ENCODE results near the gene SYNGR1. TPM values are rescaled to one million over a fixed set of nuclear protein-coding genes. Genes with fewer than 3 reads are reported as not detected.

SYNGR1 gene
- total RNA-seq, 2 experiments from 2014 or later: 2.4 to 3.8 TPM

GRCh38 chr22:39350757-39351688, 1.2 kb downstream of the SYNGR1 start:
- Mint-ChIP-seq H3K9me3 (no peaks in the 10 kb centered on the region), H3K4me1 (ENCODE audit: low read depth) (peaks cover 11% of the 10 kb centered on the region), H3K36me3 (ENCODE audit: low read depth) (no peaks in the 10 kb centered on the region), H3K4me3 (peak overlapping the region; percentile 61), H3K27me3 (peaks cover 10% of the 10 kb centered on the region), H3K27ac (no peak overlapping the region)
- no peak for DNase-seq
- POLR2A ChIA-PET: interaction anchor here (1.0 to 1.4 kb wide), 3 partner anchors 32 to 170 kb away, joined by 3 to 7 read pairs (median 4); partner anchors contain the start of gene RPL3
- TF ChIP-seq, protein P1, sequence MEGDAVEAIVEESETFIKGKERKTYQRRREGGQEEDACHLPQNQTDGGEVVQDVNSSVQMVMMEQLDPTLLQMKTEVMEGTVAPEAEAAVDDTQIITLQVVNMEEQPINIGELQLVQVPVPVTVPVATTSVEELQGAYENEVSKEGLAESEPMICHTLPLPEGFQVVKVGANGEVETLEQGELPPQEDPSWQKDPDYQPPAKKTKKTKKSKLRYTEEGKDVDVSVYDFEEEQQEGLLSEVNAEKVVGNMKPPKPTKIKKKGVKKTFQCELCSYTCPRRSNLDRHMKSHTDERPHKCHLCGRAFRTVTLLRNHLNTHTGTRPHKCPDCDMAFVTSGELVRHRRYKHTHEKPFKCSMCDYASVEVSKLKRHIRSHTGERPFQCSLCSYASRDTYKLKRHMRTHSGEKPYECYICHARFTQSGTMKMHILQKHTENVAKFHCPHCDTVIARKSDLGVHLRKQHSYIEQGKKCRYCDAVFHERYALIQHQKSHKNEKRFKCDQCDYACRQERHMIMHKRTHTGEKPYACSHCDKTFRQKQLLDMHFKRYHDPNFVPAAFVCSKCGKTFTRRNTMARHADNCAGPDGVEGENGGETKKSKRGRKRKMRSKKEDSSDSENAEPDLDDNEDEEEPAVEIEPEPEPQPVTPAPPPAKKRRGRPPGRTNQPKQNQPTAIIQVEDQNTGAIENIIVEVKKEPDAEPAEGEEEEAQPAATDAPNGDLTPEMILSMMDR (IDR thresholded peaks at IDR 0.05): no peak
- CTCF ChIA-PET: interaction anchor here (1.0 to 1.3 kb wide), 2 partner anchors 33 to 145 kb away, joined by 3 to 4 read pairs; no protein-coding TSS in a partner anchor
- intact Hi-C loops (cut with micrococcal nuclease): no loop called here
- no peak for ATAC-seq

DNA sequence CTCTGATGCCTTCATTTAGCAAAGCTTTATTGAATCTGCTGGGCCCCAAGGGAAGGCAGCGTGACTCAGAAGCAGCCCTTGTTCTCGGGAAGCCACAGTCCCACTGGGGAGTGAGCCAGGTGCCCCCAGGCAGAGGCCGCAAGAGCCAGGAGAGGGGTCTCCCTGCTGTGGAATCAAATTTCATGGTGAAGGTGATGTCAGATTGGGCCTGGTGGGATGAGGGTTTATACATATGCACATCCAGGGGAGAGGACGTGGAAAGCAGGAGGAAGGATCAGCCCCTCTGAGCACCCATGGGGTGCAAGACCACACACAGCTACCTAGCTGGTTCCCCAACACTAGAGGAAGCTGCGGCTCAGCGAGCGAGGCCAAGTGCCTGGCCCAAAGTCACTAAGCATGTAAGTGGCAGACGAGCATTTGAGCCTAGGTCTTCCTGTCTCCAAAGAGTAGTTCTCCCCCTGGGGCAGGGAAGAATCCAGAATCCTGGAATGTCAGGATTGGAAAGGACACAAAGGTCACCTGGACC, 2.0 kb downstream of the SYNGR1 start:
- ATAC-seq (no peak), DNase-seq (peak; percentile 10)
- intact Hi-C loops (cut with micrococcal nuclease): no loop called here
- no peak overlapping the region for H3K4me3 Mint-ChIP-seq
- POLR2A ChIA-PET: interaction anchor here (1.0 to 1.4 kb wide), 3 partner anchors 33 to 169 kb away, joined by 3 to 7 read pairs (median 4); partner anchors contain the start of gene RPL3
- no peak overlapping the region for H3K27ac Mint-ChIP-seq
- CTCF ChIA-PET: interaction anchor here (1.0 to 4.5 kb wide), 3 partner anchors 8 to 34 kb away, joined by 3 to 13 read pairs (median 5); no protein-coding TSS in a partner anchor
- peaks cover 8% of the 10 kb centered on the region for H3K27me3 Mint-ChIP-seq
- peaks cover 11% of the 10 kb centered on the region for H3K4me1 Mint-ChIP-seq (ENCODE audit: low read depth)
- TF ChIP-seq, protein P1 (IDR thresholded peaks at IDR 0.05): no peak
- no peaks in the 10 kb centered on the region for H3K36me3 Mint-ChIP-seq (ENCODE audit: low read depth)
- no peaks in the 10 kb centered on the region for H3K9me3 Mint-ChIP-seq

DNA sequence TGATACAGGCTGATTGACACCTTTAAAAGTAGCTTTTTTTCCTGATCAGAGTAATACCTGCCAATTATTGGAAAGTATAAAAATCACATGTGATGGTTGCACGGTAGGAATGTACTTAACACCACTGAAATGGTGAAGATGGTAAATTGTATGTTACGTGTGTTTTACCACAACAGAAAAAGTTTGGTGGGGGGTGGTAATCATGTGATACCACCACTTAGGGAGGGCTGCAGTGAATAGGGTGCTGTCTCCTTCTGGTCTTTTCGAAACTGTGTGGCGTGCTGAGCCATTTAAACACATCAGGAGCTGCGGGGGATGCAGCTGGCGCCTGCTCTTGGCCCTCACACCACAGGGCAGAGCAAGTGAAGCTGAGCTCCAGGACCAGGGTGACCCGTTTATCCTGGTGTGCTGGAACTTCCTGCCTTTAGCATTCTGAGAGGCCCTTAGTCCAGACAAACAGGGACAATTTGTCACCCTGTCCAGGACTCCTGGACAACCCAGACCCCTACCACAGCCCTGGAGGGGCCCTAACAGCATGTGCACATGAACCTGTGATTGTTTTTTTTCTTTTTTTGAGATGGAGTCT, 2.6 kb downstream of the SYNGR1 start:
- DNase-seq: no peak
- ATAC-seq: no peak
- H3K27ac Mint-ChIP-seq: no peak overlapping the region
- H3K4me3 Mint-ChIP-seq: no peak overlapping the region
- ChIA-PET POLR2A (interaction anchor here (1.0 to 1.6 kb wide), 2 partner anchors 33 to 167 kb away, joined by 3 to 10 read pairs; partner anchors contain the start of gene RPL3), CTCF (interaction anchor here (1.0 to 4.5 kb wide), 3 partner anchors 8 to 35 kb away, joined by 3 to 13 read pairs (median 5); no protein-coding TSS in a partner anchor)
- peaks cover 8% of the 10 kb centered on the region for H3K27me3 Mint-ChIP-seq
- no peaks in the 10 kb centered on the region for H3K9me3 Mint-ChIP-seq
- intact Hi-C loops (cut with micrococcal nuclease): no loop called here
- peaks cover 11% of the 10 kb centered on the region for H3K4me1 Mint-ChIP-seq (ENCODE audit: low read depth)
- TF ChIP-seq, protein P1 (IDR thresholded peaks at IDR 0.05): no peak
- no peaks in the 10 kb centered on the region for H3K36me3 Mint-ChIP-seq (ENCODE audit: low read depth)

DNA sequence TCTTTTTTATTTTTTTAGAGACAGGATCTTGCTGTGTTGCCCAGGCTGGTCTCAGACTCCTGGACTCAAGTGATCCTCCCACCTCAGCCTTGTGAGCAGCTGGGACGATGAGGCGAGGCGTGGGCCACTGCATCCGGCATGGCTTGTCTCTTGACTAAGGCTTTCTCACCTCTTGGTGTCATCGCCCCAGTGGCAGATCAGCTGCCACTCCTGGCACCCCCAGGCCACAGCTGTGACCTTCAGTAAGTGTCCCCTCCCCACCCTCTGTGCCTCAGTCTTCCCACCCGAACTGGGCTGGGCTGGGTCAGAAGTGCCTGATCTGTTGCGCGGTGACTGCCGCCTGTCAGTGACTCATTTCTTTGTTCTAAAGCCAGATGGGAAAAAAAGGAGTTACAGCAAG, 3.6 kb downstream of the SYNGR1 start:
- H3K27ac Mint-ChIP-seq: no peak overlapping the region
- H3K4me3 Mint-ChIP-seq: no peak overlapping the region
- TF ChIP-seq, protein P1 (IDR thresholded peaks at IDR 0.05): no peak
- H3K27me3 Mint-ChIP-seq: peaks cover 8% of the 10 kb centered on the region
- ChIA-PET CTCF (interaction anchor here (1.3 to 4.5 kb wide), 3 partner anchors 9 to 22 kb away, joined by 5 to 14 read pairs (median 13); no protein-coding TSS in a partner anchor), POLR2A (interaction anchor here (1.6 kb wide), 1 partner anchor 34 kb away, joined by 10 read pairs; the partner anchor contains the start of gene RPL3)
- no peaks in the 10 kb centered on the region for H3K9me3 Mint-ChIP-seq
- peaks cover 11% of the 10 kb centered on the region for H3K4me1 Mint-ChIP-seq (ENCODE audit: low read depth)
- ATAC-seq (no peak), DNase-seq (peak; percentile 9)
- H3K36me3 Mint-ChIP-seq (ENCODE audit: low read depth): no peaks in the 10 kb centered on the region
- intact Hi-C loops (cut with micrococcal nuclease): no loop called here

All from activated CD8-positive, alpha-beta T cell treated with anti-CD3 and anti-CD28 coated beads for 36 hours (primary cell).